Stomach (tissue), 4 donors: Measurements from ENCODE around the gene SLC17A2.

Experiments
- CTCF ChIP-seq, 7 experiments: fragments of 450-650 bp in 4 of 7; fragments of 200-600 bp in 3 of 7; sonication (generic) in 3 of 7; IDR thresholded peaks; one replicate each; pipeline ENCODE4 v1.5.1; 2016 to 2019; ENCODE audit warnings: antibody characterized with exemption in 7 of 7, control low read depth in 2 of 7, mild to moderate bottlenecking in 1 of 7
- EP300 ChIP-seq: sonication (generic); formaldehyde crosslinking; IDR thresholded peaks from one replicate; pipeline ENCODE4 v1.6.1; 2017; ENCODE audit warnings: antibody characterized with exemption
- POLR2AphosphoS5 ChIP-seq, 3 donors: sonication (generic); formaldehyde crosslinking; IDR thresholded peaks; one replicate each; pipeline ENCODE4 v1.6.1; 2016; ENCODE audit warnings: antibody characterized with exemption in 3 of 3

GRCh38 chr6:25942561-25943147 lies 12.2 kb upstream of the SLC17A2 start:
- TF ChIP-seq CTCF (IDR thresholded peaks at IDR 0.05) (peak in 3 of 7 experiments; percentile 18 to 39 (median 22)), POLR2AphosphoS5 (IDR thresholded peaks at IDR 0.05) (no peak), EP300 (no peak)
